Fibroblast of peridontal ligament (primary cell): ENCODE data around the gene OR51B2.
A peak's percentile ranks its signal among the peaks of the same experiment; 100 is the strongest.
"Not testable (repeated sequence)": the region's sequence is repeated elsewhere in the genome, so short reads cannot be mapped to it uniquely, and the experiment has no call there.

ENCODE experiments used
- DNase-seq: peaks from one replicate; pipeline ENCODE4 v3.0.0-alpha.2; 2010; ENCODE audit errors: extremely low read depth

OR51B2 gene, protein sequence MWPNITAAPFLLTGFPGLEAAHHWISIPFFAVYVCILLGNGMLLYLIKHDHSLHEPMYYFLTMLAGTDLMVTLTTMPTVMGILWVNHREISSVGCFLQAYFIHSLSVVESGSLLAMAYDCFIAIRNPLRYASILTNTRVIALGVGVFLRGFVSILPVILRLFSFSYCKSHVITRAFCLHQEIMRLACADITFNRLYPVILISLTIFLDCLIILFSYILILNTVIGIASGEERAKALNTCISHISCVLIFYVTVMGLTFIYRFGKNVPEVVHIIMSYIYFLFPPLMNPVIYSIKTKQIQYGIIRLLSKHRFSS

DNA sequence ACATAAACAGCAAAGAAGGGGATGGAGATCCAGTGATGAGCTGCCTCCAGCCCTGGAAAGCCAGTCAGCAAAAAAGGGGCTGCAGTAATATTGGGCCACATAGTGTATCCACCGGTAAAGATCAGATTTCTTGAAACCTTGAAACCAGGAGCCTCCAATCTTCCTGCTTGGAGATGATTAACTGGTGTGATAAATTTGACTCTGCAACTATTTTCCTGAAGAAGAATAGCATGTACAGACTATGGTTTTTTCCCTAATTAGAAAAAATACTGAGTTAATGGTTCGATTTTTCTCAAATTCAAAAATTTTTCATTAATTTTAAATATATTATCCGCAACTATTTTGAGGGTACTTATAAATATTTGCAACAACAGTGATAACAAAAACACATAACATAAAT is at the start of gene OR51B2:
TSS of gene OR51B2 (minus strand) at position 101 of the 400 bp plus-strand sequence. CDS start at position 101, 0 bp downstream.
- no peak for DNase-seq

DNA sequence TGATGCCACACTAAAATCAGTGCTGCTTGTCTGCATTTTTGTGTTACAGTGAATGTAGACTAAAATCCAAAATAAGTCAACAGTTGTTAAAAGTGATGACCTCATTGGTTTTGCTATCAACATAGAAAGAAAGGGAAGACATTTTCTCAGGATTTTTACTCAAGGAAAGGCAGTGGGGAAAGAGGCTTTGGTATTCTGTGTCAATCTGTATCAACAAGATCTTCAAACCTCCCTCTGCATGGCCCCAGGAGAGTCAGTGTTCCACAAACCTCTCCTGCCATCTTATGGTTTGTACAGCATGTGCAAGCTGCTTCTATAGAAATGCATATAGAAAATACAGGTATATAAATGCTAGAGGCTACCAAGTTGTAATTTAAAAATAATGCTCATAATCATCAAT is 45.7 kb upstream of the OR51B2 start:
- peak; percentile 83 for DNase-seq

DNA sequence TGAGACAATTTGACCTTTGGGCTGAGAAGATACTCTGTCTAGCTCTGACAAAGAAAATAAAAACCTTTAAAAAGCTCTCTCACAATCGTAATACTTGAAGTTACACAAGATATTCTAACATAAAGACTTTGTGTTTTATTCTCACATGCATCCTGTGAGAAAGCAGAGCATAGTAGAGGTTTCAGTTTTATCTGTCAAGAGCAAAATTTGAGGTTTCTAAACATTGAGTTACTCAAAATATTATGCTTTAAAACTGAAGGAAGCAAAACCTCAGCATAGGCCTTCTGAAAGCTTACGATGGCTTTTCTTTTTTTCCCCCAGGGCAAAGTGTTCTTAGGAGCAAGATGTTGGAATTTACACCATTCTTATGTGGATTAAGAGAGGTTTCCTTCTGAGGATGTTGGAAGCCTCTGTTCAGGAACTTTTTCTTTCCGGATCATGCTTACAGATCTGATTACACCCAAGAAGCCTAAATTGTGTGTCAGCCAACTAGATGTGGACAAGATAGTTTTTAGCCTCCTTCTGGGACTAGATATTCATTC is 44.5 kb upstream of the OR51B2 start:
- peak; percentile 13 for DNase-seq

DNA sequence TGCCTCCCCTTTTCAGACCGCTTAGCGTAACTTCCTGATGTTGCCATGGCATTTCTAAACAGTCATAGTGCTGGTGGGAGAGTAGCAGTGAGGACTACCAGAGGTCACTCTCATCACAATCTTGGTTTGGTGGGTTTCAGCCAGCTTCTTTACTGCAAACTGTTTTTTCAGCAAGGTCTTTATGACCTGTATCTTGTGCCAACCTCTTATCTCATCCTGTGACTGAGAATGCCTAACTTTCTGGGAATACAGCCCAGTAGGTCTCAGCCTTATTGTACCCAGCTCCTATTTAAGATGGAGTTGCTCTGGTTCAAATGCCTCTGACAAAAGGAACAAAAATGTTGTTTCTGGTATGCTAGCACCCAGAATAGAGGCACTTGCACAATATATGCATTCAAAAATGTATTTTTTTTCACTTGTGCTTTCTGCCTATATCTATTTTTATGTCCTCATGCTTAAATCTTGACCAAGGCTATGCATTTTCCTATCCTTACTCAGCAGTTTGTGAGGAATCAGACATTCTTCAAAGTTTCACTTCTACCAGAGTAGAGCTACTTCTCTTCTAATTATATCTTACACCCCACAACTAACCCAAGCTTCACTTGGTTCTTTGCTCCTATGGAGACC is 43.5 kb upstream of the OR51B2 start:
- DNase-seq, result peak; percentile 75

DNA sequence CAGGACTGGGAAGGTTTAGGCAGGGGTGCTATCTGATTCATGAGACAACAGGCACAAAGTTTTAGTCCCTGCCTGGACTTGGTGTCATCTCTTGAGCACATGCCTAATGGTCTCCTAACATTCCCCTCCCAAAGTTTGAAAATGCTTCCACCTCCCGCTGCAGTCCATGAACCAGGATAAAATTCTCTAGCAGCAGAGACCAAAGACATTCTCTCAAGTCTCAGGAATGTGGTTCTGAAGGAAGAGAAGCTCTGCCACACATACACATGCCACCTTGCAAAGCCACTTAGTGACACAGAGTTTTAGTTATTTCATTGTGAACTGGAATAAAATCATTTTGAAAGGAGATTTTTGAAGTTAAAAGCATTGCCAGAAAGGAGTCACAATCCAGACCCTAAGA is 42.8 kb upstream of the OR51B2 start:
- DNase-seq, result peak; percentile 9

DNA sequence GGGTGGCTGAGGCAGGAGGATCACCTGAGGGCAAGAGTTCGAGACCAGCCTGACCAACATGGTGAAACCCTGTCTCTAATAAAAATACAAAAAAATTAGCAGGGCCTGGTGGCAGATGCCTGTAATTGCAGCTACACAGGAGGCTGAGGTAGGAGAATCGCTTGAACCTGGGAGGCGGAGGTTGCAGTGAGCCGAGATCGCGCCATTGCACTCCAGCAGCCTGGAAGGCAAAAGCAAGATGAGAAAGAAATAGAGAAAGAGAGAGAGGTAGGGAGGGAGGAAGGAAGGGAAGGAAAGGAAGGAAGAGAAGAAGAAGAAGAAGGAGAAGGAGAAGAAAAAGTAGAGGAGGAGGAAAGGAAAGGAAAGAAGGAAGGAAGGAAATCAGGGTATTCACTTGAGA is 42.3 kb upstream of the OR51B2 start:
- not testable (repeated sequence) for DNase-seq

DNA sequence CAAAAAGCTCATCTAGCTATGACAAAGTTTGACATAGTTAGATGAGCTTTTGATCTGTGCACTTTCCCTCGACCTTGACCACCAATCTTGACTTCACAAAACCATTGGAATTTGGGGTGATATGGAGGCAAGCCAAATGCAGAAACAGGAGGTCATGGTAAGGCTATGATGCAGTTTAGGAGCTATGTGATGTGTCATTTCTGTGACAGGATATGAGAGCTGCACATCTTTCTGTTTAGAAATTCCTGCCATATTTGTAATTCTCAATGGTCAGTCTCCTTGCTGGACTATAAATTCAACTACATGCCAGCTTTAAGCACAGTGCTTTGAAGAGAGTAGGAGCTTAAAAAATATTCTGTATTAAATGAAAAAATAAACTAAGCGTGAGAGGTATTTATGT is 40.1 kb upstream of the OR51B2 start:
- peak; percentile 85 for DNase-seq

DNA sequence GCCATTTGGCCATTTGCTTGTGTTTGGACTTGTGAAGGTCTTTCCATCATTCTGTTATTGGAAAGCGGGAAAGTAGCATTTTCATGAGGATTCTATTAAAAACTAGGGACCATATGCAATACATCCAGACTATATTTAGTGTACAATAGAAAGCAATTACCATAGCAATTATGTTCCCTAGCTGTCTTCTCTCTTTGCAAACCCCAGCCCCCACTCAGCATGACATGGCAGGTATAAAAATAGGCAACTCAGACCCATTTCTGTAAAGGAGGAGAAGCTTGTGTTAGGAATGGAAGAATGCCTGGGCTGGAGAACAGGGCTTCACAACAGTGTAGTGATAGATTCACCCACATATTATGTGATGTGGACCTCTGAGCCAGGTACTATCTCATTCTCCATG is 39.6 kb upstream of the OR51B2 start:
- no peak for DNase-seq

DNA sequence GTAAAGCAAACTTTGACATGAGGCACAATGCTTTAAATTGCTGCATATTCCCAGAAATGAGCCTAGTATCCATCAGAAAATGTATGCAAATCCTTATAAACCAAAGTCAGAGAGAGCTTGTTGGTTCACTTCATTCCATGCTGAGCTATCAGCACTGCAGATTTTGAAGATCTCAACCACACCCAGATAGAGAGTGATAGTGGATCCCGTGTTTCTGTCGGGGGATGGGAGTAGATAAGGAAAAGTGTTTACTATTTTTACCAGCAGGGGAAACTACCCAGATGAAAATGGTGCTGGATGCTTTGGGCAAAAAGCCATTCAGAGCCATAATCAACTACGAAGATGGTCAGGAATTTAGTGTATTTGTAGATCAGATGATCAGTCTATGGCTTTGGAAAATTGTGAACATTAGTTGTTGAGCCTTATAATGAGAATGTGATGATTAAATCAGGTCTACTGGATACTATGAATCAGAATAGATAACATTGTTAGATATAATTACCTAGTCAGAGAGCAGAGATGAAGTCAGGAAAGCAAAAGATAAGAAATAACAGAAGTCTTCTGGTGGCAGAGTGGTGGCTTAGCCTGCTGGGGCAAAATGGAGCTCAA is 38.0 kb upstream of the OR51B2 start:
- DNase-seq, result no peak

DNA sequence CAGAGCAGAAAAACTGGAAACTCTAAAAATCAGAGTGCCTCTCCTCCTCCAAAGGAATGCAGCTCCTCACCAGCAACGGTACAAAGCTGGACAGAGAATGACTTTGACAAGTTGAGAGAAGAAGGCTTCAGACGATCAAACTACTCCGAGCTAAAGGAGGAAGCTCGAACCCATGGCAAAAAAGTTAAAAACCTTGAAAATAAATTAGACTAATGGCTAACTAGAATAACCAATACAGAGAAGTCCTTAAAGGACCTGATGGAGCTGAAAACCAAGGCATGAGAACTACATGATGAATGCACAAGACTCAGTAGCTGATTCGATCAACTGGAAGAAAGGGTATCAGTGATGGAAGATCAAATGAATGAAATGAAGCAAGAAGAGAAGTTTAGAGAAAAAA is 31.9 kb upstream of the OR51B2 start:
- DNase-seq, result not testable (repeated sequence)

DNA sequence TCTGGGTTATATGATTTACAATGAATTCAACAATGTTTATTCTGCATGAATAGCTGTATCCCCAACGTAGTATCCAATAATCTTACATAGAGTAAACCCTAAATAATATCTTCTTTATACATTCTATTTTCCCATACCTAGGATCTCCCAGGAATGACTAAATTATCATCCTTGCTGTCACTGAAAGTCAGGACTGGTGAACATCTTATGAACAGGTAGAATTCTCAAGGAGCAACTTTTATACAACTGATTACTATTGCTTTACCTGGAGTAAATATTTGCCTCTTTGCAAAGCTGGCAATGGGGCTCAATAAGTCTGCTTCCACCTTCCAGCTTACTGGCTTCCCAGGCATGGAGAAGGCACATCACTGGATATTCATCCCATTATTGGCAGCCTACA is 27.1 kb upstream of the OR51B2 start, which contains the start of gene OR51B6:
TSS of gene OR51B6 (plus strand) at position 301 of the 400 bp plus-strand sequence. CDS start at position 301, 0 bp downstream.
- DNase-seq, result no peak

DNA sequence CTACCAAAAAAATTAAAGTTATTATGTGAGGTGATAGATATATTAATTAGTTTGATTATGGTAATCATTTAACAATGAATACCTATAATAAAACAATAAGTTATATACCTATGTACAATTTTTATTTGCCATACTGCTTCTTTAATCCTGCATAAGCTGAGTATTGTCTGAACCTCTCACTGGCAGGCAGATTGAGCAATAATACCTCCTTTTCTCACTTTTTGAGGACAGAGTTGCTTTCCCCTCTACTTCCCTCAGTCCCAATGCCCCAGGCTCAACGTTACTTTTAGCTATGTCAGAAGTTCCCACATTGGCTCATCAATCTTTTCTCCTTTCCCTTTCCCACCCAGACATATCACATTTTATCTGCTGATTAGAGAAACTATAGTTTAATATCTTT is 25.5 kb upstream of the OR51B2 start:
- no peak for DNase-seq

DNA sequence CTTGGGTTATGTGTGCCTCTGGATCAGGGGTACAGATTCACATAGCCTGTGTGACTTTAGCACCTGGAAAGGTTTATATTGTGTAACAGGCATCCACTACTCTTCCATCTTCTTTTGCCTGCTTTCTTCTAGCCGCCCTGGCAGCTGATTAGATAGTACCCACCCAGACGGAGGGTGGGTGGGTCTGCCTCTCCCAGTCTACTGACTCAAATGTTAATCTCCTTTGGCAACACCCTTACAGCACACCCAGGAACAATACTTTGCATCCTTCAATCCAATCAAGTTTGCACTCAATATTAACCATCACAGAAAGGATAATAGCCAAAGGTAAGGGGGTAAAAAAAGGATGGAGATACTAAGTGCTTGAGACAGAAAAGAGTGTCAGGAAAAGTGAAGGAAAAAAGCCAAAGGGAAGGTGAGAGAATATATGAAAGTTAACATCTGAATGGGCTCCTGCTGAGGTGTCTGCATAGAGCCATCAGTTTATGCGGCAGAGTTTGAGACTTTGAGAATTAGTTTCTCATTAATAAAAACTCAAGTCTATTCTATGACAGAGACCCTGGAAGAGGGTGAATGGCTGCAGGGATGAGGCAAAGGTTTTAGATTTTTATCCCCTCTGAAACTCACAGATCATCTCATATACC is 24.6 kb upstream of the OR51B2 start:
- no peak for DNase-seq

DNA sequence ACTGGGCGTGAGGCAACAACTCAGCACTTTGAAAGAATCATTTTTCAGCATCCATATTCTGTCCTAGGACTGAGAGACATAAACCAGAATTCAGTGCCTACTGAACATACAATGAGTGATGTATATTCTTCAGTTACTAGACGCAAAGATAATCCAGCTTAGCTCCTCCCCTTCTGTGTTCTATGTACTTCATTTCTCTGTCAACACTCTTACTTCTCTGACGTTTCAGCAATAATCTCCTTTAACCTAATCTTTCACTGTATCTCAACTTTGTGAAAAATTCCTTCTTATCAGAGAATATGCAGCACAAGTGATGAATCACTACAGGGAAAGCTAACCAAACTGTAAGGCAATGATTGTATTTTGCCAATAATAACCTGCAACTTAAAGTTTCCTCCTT is 21.7 kb upstream of the OR51B2 start:
- no peak for DNase-seq

DNA sequence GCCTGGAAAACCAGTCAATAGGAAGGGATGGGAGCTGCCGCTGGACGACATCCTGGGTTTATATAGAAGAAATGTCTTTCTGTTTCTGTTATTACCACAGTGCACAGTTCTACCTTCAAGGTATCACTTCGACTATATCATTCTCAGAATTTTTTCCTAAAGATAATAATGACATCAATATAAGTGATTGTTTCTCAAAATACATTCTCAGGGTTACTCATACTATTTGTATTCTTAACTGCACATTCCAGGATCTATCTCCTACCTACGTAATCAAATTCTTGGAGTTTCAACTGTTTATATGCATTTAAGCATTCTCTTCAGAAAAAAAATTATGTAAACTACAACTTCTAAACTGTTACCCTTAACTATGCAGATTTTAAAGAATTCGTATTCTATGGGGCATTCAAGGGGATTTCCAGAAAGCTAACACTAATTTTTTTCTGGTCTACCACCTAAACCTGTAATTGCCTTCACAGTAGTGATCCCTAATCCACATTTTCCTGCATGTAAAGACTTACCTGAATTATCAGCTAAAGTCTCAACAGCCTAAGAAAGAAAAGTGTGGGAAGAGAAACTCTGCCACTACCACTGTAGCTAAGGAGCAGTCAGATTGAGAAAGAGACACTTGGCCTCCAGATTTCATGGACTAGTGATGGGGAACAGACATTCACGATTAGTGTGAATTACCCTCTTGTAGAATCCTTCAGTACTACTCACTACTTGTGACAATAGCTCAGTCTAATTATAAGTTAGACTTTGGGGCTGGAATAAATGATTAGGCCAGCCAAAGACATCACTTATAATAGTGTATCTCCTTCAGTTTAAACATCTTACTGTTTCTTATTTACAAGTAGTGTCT is 19.6 kb upstream of the OR51B2 start, which contains the start of gene OR51B5:
TSS of gene OR51B5 (minus strand) at position 51 of the 862 bp plus-strand sequence. CDS start at position 51, 0 bp downstream.
- DNase-seq, result peak; percentile 13

DNA sequence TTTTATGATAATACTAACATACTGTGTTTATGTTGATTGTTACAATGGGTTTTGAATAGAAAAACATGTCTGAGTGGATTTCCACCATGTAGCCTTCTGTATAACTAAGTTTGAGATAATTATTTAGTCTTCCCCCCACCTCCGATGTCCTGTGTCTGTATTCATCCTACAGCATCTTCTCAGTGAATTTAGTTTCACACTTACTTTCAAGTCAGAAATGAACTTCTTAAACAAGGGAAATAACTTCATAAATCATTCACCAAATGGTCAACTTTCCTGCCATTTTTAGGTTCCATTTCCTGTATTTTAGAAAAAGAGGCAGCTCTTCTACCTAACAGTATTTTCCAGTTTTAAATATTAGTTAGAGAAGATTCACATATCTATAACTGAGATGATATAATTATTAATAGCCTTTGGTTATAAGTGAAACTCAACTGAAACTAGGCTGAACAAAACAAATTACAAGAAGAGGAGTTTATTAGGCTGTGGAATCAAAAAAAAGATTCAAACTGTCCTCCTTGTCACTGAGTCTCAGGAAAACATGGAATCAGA is 15.8 kb upstream of the OR51B2 start:
- DNase-seq, result no peak

DNA sequence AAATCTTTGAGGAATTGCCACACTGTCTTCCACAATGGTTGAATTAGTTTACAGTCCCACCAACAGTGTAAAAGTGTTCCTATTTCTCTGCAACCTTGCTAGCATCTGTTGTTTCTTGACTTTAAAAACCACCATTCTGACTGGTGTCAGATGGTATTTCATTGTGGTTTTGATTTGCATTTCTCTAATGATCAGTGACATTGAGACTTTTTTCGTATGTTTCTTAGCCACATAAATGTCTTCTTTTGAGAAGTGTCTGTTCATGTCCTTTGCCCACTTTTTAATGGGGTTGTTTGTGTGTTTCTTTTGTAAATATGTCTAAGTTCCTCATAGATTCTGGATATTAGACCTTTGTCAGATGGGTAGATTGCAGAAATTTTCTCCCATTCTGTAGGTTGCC is 13.2 kb upstream of the OR51B2 start:
- not testable (repeated sequence) for DNase-seq

DNA sequence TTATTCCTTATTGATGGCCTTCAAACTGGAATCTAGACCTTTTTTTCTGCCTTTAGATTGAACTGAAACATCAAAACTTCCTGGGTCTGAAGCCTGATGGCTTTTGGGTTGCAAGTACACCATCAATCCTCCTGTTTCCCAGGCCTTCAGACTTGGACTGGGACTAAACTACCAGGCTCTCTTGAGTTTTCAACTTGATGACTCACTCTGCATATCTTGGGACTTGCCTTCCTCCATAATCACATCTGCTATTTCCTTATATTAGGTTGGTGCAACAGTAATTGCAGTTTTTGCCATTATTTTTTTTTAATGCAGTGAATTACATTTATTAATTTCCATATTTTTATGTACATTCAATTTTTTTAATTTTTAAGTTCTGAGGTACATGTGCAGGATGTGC is 12.2 kb upstream of the OR51B2 start:
- DNase-seq, result peak; percentile 47

DNA sequence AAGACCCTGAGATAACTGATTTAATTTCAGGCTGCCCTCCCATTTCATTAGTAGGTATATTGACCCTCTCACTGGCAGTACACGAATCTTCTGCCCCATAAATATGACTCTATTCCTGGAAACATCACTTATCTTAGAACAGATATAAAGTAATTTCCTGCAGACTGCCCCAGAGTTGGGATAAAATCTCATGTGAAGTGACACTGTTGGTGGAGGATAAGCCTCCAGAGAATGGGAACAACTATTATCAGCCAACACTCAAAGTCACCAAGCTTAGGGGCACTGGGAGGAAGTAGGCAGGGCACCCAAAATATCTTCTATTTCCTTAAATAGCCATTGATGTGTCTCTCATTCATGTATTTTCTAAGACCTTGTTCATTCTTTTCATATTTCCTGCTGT is 11.1 kb upstream of the OR51B2 start:
- no peak for DNase-seq

DNA sequence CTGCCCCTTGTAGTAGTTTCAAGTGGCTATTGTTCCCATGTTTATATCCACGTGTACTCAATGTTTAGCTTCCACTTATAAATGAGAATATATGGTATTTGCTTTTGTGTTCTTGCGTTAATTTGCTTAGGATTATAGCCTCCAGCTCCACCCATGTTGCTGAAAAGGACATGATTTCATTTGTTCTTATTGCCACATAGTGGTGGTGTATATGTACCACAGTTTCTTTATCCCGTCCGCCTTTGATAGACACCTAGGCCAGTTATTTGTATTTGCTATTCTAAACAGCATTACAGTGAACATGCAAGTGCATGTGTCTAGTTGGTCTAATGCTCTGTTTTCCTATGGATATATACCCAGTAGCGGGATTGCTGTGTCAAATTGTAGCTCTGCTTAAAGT is 6.8 kb downstream of the OR51B2 start:
- no peak for DNase-seq
